D341Med (cell line): ENCODE data around the gene PPFIBP1.
"Not testable (repeated sequence)": the region's sequence is repeated elsewhere in the genome, so short reads cannot be mapped to it uniquely, and the experiment has no call there.

Experiments
- DNase-seq: peaks from one replicate; pipeline ENCODE4 v3.0.0; 2012; ENCODE audit warnings: low spot score

Gene PPFIBP1

GRCh38 chr12:27592548-27592947 lies 68.5 kb downstream of the PPFIBP1 start:
- DNase-seq = no peak

DNA sequence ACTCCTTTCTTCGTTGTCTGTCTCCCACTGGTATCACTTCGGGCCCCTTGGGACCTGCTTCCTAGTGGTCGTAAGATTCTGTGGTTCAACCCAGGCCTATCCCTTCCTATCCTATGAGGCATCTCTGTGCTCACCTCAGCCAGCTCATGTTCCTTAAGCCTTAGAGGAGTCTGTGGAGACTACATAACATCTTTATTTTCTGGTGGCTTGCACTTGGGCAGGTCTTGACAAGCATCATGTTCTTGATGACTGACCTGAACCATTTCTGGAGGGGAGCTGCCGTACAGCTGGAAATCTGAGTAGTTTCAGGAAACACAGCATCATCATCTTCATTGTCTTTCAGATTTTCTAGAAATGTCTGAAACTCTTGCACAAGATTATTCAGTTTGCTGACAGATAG lies 69.3 kb downstream of the PPFIBP1 start:
- DNase-seq = no peak

DNA sequence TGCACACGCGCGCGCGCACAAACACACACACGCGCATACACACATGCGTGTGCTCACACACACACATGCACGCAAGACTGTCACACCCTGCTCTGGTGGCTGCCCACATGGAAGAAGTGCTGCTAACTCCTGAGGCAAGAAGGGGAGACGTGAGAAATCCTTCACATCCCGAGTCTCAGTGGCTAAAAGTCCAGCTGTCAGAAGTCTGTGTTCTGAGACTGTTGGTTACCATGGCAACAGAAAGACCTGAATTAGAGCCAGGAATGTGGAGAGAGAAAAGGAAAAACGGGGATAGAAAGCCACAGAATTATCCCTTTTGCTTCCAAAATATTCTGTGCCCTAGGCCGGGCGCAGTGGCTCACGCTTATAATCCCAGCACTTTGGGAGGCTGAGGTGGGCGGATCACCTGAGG lies 71.2 kb downstream of the PPFIBP1 start:
- no peak for DNase-seq

DNA sequence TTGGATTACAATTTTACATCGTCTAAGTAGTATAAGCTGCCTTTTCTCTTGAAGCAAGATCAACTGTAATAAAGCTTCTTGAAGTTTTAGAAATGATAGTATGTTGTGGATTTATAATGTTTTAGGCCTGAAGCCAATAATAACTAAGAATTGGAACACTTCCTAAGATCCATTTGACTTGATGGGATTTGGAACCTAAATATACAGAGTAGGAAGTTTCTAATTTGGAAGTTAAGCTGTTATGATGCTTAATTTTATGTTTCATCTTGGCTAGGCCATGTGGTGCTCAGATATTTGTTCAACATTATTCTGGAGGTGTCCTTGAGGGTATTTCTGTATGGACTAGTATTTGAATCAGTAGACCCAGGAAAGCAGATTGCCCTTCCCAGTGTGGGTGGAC lies 74.9 kb downstream of the PPFIBP1 start:
- not testable (repeated sequence) for DNase-seq

DNA sequence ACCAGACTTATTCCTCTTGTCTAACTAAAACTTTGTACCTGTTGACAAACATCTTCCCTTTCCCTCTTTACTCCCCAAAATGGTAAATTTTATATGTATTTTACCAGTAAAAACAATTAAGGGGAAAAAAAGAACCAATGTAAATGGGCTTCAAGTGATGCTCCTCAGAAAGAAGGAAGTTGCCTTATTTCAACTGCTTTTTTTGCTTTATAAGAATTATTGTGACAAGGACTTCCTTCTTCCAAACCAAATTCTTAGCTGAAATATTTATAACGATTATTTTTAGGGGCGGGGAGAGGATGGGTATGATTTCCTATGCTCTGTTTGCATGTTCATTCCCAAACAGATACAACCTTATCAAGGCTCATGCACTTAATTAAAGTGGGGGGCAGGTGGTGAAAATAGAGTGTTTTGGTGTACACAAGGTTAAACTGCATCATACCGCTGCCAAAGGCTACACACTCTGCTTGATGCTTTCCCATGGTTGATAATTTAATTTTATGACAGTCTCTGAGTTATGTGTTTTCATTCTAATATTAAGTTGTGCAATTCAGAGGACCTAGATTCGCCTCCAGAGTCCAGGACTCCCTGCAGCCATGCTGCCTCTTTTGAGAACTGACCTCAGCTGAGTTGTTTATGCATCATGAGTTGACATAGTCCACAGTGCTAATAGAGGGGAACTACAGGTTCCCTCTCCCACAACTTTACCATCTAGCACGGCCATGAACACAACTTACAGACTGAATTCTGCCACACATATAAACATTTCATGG lies 77.2 kb downstream of the PPFIBP1 start:
- DNase-seq = not testable (repeated sequence)

DNA sequence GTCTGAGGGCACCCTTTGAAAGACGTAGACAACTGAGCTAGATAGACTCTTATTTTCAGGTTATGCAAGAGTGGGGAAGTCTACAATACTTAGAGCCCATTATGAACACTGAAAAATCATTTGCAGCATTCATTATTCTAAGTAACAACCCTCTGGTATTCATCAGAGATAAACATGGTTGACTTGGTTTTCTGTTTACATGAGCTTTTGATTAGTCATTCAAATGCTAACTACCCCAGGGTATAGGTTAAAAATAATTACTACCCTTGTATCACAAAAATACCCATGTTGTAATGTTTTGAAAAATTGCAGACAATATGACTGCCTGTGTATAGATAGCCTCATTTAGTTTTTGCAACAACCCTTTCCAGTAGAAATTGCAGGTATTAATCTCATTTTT lies 78.5 kb downstream of the PPFIBP1 start:
- no peak for DNase-seq

DNA sequence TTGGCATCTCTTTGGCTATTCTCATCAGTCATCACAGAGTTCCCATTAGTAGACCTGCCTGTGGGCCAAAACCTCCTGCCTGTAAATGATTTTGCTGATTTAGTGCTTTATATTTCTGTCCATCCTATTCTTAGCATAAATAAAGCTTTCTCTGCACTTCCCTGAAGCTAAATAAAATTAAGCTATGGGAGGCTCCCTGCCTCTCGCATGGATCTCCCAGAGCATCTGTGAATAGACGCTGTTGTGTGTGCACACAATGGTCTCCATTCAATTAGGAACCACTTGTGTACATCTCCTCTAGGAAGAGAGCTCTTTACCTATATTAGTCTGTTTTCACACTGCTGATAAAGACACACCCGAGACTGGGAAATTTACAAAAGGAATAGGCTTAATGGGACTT lies 80.4 kb downstream of the PPFIBP1 start:
- no peak for DNase-seq

DNA sequence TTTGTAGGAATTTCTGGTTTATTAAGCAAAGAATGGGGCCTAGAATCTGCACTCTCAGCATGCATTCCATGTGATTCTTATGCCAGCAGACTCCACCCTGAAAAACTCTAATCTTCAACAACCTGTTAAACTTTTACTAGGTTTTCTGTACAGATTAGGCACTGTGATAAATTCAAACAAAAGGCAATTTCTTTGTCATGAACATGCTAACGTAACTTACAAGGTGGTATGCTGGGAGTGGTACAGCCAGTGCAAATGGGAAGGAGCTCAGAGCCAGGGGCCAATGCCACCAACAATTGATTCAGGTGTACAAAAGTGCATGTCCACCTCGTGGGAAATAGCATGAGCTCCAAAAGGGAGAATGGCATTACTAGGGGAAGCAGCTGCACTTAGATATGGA lies 83.0 kb downstream of the PPFIBP1 start:
- DNase-seq = no peak

DNA sequence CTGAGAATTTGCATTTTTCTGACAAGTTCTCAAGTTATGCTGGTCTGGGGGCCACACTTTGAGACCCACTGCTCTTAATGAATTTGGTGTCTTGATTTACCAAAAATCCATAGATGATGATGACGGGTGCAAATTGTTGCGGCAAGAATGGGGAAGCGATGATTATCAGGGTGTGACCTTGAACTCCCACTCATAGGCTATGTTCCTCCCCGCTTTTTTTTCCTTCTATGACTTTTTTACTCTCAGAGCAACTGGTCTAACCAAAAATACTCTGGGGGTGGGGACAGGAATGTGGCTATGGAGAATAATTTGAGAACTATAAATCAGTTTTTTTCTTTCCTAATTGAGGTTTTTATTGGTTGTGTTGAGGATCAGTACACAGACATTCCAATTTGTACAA lies 83.6 kb downstream of the PPFIBP1 start:
- no peak for DNase-seq

DNA sequence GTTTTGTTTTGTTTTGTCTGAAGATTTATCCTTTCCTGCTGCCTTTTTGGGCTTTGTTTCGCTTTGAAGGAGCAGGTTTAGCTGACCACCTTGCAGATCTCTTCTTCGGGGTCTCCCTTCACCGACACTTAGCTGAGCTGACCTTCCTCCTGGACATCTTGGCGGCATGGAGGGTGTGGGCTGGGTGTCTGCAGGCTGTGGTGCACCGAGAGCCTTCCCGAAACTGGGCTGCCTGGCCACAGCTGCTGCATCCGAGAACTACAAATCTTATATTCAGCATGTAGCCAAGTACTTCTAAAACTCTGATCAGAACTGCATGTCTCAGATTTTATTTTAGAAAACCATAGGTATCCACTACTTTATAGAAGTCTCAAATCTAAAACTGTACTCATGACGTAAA lies 84.9 kb downstream of the PPFIBP1 start:
- DNase-seq = no peak

DNA sequence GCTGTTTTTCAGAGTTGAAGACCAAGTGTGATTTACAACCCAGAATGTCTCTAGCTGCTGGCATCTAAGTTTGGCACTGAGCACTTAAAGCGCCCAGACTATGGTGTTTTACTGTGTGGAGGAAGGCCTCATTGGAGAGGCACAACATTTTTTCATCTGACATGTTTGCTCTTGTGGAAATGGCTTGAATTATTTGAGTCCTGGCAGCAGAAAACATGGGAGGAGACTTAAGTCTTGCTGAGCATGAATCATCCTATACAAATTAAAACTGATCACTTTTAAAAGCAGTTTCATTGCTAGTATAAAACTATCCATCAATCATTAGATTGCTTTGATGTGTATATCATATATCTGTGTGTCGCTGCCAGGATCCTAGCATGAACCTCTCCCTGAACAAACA lies 86.4 kb downstream of the PPFIBP1 start:
- DNase-seq = no peak

GRCh38 chr12:27614386-27614785 lies 90.4 kb downstream of the PPFIBP1 start:
- no peak for DNase-seq

- no peak for DNase-seq
These were observed 90.9 kb downstream of the PPFIBP1 start for GRCh38 chr12:27614866-27615265.

GRCh38 chr12:27615331-27615891 lies 91.4 kb downstream of the PPFIBP1 start:
- no peak for DNase-seq

- DNase-seq = no peak
These were observed 92.5 kb downstream of the PPFIBP1 start for GRCh38 chr12:27616356-27617142.

DNA sequence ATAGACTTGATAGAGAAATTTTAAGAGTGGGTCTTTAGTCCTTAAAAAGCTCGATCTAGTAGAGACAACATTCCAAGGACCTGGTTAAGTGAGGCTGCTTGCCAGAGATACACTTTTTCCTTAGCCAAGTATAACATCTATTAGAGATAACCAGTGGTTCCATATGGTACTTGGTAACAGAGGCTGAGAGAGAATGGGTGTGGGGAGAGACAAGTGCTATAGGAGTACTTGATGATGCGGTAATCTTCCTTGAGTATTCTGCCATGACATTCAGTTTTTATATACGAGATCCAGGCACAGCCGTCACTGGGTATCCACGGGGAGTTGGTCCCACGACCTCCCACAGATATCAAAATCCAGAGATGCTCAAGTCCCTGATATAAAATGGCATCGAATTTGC lies 94.8 kb downstream of the PPFIBP1 start:
- DNase-seq = no peak

DNA sequence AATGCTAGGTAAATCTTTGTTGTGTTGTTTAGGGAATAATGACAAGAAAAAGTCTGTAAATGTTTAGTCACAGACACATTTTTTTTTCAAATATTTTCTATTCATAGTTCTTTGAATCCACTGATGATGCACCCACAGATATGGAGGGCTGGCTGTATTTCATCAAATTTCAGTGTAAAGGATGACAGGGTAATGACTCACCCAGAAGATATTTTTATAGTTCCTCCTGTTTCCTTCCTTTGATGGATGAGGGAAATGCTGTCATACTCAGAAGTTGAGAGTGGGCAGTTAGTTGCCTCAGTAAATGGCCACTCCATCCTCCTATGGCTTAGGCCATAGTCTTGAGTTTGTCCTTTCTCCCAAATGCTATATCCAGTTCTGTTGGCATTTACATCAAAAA lies 95.3 kb downstream of the PPFIBP1 start:
- DNase-seq = no peak

- DNase-seq = no peak
These were observed 96.1 kb downstream of the PPFIBP1 start for GRCh38 chr12:27620121-27620520.

DNA sequence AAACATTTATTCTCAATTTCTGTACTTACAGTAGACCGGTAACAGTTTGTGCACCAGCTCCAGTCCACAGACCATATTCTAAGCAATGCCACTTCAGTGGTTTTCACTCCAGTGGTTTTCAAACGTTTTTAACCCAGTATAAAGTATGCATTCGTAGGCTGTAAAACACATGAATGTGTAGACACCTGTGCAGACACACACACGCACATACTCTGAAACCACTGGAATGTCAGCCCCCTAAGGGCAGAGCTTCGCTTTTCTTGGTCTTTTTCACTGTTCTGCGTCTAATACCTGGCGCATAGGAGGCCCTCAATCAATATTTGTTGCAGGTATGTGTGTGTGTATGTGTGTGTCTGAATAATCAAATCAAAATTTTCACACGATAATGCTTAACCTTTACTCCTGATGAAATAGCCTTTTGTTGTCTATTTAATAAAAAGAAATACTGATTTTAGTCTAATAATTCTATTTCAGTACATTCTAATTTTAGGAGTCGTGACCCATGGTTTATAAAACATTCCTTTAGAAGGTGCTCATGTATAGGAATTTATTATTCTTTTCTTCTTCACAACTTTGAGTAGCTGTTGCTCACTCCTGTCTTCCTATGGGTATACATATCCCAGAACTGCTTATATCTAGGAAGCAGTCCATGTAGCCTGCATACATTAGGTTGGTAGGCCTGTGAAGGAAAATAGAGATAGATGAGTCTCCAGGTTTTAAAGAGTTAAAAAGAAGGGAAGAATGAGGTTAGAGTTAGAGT lies 98.6 kb downstream of the PPFIBP1 start:
- no peak for DNase-seq

- DNase-seq = no peak
These were observed 99.6 kb downstream of the PPFIBP1 start for GRCh38 chr12:27623645-27624044.

DNA sequence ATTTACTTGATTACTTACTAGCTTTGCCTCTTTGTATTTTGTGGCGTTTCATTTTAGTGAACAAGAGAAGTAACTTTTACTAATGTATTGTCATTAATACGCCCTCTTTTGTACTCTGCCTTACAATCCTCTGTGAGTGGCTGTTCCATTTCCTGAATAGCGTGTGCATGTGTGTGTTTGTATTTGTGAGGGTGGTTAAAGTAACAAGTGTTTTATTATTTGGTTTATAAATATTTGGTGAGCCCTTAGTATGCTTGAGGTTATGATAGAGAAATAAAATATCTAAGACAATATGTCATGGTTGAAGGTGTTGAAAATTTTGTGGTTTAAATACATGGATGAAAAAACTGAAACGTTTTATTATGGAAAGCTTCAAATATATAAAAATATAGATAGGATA lies 100.6 kb downstream of the PPFIBP1 start:
- DNase-seq = no peak

DNA sequence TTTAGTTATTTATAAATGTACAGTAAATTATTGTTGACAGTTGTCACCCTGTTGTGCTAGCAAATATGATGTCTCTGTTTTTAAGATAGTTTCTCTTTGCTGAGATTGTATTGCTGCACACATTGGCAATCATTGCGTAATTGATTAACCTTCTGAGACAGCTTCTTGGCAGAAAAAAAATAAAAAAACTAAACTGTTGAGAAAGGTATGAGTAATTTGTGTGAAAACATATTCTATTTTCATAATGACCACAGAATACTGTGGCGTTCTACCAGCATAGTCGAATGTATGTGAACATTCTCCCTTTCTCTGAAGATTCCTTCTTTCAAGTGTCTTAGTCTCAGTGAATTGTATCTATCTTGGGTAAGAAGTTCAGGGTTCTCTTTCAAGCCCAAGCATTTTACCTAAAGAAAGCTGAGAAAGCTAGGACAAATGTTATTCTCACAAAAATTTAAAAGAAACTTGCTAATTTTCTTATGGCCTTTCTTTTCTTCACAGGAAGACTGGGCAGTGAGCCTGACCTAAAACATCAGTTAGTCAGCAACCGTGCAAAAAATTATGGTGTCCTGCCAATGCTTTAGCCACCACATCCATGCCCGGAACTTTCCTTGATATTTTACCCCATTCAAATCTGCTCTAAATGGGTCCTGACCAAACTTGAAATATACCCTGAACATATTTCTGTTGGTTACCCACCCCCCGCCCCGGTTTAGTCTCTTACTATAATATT lies 103.3 kb downstream of the PPFIBP1 start:
- DNase-seq = no peak
